HL-60/S4 (cell line): Measurements from ENCODE around the gene SLC35G4.
"Not testable (repeated sequence)": the region's sequence is repeated elsewhere in the genome, so short reads cannot be mapped to it uniquely, and the experiment has no call there.

ENCODE experiments used
- in situ Hi-C: fragments of 300-500 bp; cut with MboI; formaldehyde crosslinking; loops from 2 replicates; pipeline ENCODE4 v1.14.3; 2022; ENCODE audit warnings: low sequenced_read_pairs

Gene SLC35G4

GRCh38 chr18:11609488-11609887 lies at the start of gene SLC35G4:
SLC35G4 (plus strand) TSS chr18:11609596; CDS start chr18:11609596, 0 bp downstream.
- in situ Hi-C loops = not testable (repeated sequence)

GRCh38 chr18:11561293-11561692 lies 48.1 kb upstream of the SLC35G4 start:
- in situ Hi-C loops = loop anchor here (25.0 kb wide), 1 partner anchor 249 kb away; no protein-coding TSS in a partner anchor

GRCh38 chr18:11565716-11566115 lies 43.7 kb upstream of the SLC35G4 start:
- in situ Hi-C loops = loop anchor here (25.0 kb wide), 1 partner anchor 253 kb away; no protein-coding TSS in a partner anchor

DNA sequence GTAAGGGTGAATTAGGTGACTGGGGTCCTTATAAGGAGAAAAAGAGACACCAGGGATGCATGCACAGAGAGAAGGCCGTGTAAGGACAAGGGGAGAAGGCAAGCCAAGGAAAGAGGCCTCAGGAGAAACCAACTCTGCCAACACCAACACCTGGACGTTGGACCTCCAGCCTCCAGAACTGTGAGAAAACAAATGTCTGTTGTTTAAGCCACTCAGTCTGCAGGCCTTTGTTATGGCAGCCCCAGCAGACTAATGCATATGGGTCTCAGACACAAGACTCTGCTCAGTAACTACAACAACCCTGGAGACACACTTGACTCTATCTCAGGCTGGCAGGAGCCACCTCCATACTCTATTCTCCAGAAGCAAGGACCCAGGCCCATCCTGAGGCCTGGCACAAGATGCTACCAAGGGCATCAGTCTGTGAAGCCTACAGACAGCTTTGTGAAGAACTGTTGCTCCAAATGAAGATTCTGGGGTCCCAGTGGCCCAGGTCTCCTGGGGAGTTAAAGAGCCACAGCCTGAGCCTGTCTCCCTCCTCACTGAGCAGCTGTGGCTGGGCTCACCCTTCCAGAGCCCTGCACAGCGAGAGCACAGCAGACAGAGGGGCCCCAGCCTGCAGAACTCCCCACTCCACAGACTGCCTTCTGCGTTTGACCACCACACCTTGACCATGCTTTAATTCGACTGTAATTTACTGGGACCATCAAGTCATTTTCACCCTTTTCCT lies 43.0 kb upstream of the SLC35G4 start:
- in situ Hi-C loops = loop anchor here (25.0 kb wide), 1 partner anchor 254 kb away; no protein-coding TSS in a partner anchor

DNA sequence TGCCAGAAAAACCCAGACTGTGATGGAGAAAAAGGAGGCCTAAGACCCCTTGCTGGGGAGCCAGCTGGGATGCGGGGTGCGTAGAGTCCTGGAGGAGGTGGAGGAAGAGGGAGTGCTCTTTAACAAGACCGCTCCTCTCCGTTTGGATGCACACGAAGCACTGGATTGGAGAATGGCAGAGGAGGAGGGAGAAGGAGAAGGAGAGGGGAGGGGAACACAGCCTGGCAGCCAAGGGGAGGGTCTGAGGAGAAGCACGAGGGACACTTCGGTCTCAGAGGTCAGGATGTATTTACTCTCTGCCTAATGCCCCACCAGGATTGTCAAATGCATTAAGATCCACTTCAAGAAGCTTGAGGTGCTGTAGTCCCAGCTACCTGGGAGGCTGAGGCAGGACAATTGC lies 42.0 kb upstream of the SLC35G4 start:
- in situ Hi-C loops = loop anchor here (25.0 kb wide), 1 partner anchor 255 kb away; no protein-coding TSS in a partner anchor

DNA sequence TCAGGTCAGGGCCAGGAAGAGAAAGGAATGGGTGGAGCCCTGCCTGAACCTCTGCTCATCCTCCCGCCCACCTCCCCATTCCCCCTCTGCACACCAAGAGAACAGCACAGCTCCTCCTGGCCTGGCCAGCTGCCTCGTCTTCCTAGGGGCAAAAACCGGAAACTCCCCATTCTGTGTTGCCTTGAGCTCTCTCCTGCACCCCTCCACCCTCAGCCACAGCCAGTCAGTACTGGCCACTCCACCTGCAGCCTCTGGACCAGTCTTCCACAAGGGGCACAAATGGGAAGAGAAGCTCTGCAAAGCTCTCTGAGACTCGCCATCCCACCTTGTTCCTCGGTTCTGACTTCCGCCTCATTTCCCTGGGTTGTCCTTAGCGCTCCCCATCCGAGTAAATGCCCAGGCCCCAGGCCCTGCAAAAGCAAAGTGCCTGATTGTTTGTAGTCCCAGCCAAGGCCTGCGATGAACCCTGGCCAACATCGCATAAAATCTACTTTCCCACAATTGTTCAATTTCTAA lies 39.3 kb upstream of the SLC35G4 start:
- in situ Hi-C loops = loop anchor here (25.0 kb wide), 1 partner anchor 258 kb away; no protein-coding TSS in a partner anchor

GRCh38 chr18:11570769-11571412 lies 38.5 kb upstream of the SLC35G4 start:
- in situ Hi-C loops = loop anchor here (25.0 kb wide), 1 partner anchor 259 kb away; no protein-coding TSS in a partner anchor

GRCh38 chr18:11572201-11572600 lies 37.2 kb upstream of the SLC35G4 start:
- in situ Hi-C loops = loop anchor here (25.0 kb wide), 1 partner anchor 260 kb away; no protein-coding TSS in a partner anchor

- in situ Hi-C loops = loop anchor here (25.0 kb wide), 1 partner anchor 262 kb away; no protein-coding TSS in a partner anchor
These were observed 34.9 kb upstream of the SLC35G4 start for GRCh38 chr18:11574545-11574944.

DNA sequence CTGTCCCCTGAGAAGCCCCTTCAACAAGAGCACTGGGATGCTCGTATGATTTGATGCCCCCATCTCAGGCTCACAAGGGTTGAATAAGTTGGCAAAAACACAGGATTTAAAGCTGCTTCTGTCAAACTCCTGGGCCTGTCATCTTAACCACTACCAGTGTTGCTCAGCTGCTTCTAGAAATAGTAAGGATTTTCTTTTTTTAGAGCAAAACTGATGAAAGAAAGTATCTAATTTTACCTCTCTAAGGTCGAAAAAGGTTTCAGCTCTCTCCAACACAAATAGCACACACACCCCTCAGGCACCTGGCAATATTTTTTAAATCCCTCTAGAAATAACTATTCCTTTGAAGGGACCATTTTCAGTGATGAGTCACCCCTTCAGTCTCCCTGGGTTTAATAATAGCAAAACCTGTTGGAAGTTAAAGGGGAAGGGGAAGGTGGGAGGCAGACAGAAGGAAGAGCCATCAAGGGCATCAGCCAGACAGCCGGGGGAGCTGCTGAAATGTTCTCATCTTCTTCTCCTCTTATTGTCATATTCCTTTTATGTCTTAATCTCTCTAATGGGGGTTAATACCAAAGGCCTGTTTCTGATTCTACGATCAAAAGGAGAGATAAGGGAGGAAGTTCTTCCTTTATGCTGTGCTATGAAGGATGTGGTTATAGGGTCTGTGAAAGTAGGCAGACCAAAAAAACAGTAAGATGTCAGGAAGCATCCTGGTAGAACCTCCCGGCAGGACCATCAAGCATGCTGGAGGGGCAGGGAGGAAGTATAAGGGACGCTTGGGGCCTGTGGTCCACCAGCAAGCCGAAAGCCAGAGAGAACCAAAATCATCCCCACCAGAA lies 31.9 kb upstream of the SLC35G4 start:
- in situ Hi-C loops = no loop called here

GRCh38 chr18:11578799-11579198 lies 30.6 kb upstream of the SLC35G4 start:
- in situ Hi-C loops = no loop called here

GRCh38 chr18:11579916-11580315 lies 29.5 kb upstream of the SLC35G4 start:
- in situ Hi-C loops = no loop called here

DNA sequence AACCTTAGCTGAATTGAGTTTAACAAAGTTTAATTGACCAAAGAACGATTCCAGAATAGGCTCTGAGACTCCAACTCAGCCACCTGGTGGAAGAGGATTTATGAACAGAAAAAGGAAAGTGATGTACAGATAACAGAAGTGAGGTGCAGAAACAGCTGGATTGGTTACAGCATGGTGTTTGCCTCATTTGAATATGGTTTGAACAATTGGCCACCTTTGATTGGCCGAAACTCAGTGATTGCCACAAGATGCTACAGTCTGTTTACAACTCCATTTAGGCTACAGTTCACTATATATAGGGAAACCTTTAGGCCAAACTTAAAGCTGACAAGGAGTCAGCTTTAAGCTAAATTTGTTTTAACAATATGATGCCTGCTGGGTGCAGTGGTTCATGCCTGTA lies 28.1 kb upstream of the SLC35G4 start:
- in situ Hi-C loops = no loop called here

DNA sequence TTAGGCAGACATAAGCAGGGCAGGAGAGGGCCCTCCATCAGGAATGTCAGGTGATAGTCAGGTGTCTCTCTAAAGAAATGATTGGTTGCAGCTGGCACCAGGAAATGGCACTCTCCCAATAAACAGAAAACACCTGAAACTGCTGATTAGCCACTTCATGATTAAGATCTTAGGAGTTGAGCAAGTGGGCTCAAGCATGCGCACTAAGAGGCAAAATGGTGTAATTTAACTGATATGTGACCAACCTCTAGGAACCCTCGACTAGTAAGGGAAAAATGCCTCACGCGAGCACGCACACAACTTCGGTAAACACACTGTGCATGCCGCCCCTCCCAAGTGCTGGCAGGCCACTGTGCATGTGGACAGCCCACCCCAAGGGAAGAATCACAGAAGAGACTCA lies 23.8 kb upstream of the SLC35G4 start:
- in situ Hi-C loops = no loop called here

DNA sequence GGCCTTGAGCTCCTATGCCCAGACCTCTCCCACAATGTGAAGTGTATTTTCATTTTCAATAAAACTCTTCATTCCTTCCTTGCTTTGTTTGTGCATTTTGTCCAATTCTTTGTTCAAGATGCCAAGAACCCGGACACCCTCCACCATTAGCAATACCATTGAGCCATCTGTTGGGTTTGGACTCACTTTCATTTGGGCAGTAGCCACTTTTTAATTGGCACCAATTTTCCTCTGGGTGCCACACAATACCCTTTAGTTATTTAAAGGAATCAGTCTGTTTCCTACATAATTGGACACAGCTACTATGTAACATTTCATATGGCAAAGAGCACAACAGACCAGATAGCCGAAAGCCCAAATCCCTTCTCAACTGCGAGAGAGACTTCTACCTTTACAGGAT lies 22.5 kb upstream of the SLC35G4 start:
- in situ Hi-C loops = no loop called here

DNA sequence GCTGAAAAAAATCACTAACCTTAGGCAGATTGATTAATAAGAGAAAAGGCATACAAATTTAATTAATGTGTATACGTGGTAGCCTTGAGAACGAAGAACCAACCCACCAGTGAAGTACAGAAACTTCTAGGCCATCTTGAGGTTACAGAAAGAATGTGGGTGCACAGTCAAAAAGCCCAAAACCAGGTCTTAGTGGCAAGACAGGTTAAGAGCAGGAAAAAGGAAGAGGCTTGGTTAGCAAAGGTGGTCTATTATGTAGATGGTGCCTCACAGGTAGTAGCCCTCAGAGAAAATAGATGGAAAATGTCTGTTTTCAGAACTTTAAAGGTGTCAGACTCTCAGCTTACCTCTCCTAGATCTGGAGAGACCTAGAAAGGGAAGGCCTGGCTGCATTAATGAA lies 22.0 kb upstream of the SLC35G4 start:
- in situ Hi-C loops = no loop called here

GRCh38 chr18:11587846-11588245 lies 21.6 kb upstream of the SLC35G4 start:
- in situ Hi-C loops = no loop called here

- in situ Hi-C loops = no loop called here
These were observed 17.4 kb upstream of the SLC35G4 start for GRCh38 chr18:11591957-11592356.

DNA sequence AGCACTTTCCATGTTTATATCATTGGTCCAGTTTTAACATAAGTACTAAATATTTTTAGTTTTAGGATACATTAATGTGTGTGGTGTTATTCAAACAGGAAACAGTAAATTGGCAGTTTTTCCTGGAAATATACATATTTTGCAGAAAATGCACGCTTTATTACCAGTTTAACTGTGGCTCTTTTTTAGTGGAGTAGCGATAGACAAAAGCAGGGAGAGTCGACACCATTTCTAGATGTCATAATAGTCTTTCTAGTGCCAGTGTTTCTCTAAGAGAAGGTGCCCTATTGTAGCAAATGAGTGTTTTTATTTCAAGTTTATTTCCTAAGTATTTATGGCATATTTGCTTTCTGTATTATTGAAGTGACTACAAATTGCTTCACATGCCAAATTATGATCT lies 9.1 kb upstream of the SLC35G4 start:
- in situ Hi-C loops = no loop called here

GRCh38 chr18:11607906-11608305 lies 1.5 kb upstream of the SLC35G4 start:
- in situ Hi-C loops = no loop called here

- in situ Hi-C loops = not testable (repeated sequence)
These were observed 778 bp upstream of the SLC35G4 start for GRCh38 chr18:11608618-11609017.
